CD4-positive, CD25-positive, alpha-beta regulatory T cell (primary cell): Measurements from ENCODE around the gene SLC27A1. TPM values are rescaled to one million over a fixed set of nuclear protein-coding genes. Genes with fewer than 3 reads are reported as not detected.

Experiments
- ATAC-seq, 2 donors: fragments of 150-1000 bp; cut with Tn5 transposase; one replicate each; pipeline ENCODE4 v1.10.0; 2021; ENCODE audit warnings: low read depth in 2 of 2, moderate number of reproducible peaks in 2 of 2, moderate library complexity in 1 of 2
- DNase-seq, 3 donors: peaks; one replicate each; pipeline versions ENCODE4 v3.0.0 to v3.0.0-alpha.2; 2012 to 2022; ENCODE audit warnings: mixed read lengths in 1 of 3
- H3K27ac ChIP-seq: one replicate; pipeline ENCODE4 v1.7.0; 2013; ENCODE audit warnings: mild to moderate bottlenecking, low read length; ENCODE audit not compliant: insufficient read depth, poor library complexity, severe bottlenecking
- H3K27me3 ChIP-seq: one replicate; pipeline ENCODE4 v1.7.0; 2013; ENCODE audit warnings: low read length; ENCODE audit not compliant: control insufficient read depth, insufficient read depth
- H3K36me3 ChIP-seq: one replicate; pipeline ENCODE4 v1.7.0; 2013; ENCODE audit warnings: mild to moderate bottlenecking, low read length, moderate library complexity; ENCODE audit not compliant: control insufficient read depth, insufficient read depth
- H3K4me1 ChIP-seq: 2 replicates; pipeline ENCODE4 v1.7.0; 2013; ENCODE audit warnings: mild to moderate bottlenecking, low read length; ENCODE audit not compliant: insufficient read depth, control insufficient read depth, poor library complexity, severe bottlenecking
- H3K4me3 ChIP-seq: one replicate; pipeline ENCODE4 v1.7.0; 2013; ENCODE audit warnings: low read depth, mild to moderate bottlenecking, low read length, moderate library complexity
- H3K9me3 ChIP-seq, 2 experiments: 1 replicate in 1 of 2; 2 replicates in 1 of 2; pipeline ENCODE4 v1.7.0; 2013; ENCODE audit warnings: low read length in 2 of 2, mild to moderate bottlenecking in 1 of 2, moderate library complexity in 1 of 2; ENCODE audit not compliant: control insufficient read depth in 2 of 2
- H3K27ac Mint-ChIP-seq, 3 donors: one replicate each; pipeline ENCODE4 v1.8.0; 2020 to 2022; ENCODE audit warnings: mild to moderate bottlenecking in 3 of 3, mixed read lengths in 3 of 3, moderate library complexity in 2 of 3
- H3K27me3 Mint-ChIP-seq: one replicate; pipeline ENCODE4 v1.8.0; 2022; ENCODE audit warnings: mild to moderate bottlenecking, mixed read lengths
- H3K36me3 Mint-ChIP-seq: one replicate; pipeline ENCODE4 v1.8.0; 2020; ENCODE audit warnings: mixed read lengths
- H3K4me1 Mint-ChIP-seq, 4 donors: one replicate each; pipeline ENCODE4 v1.8.0; 2020 to 2022; ENCODE audit warnings: mixed read lengths in 4 of 4, mild to moderate bottlenecking in 1 of 4
- H3K4me3 Mint-ChIP-seq, 4 donors: one replicate each; pipeline ENCODE4 v1.8.0; 2020 to 2022; ENCODE audit warnings: mild to moderate bottlenecking in 4 of 4, mixed read lengths in 4 of 4, moderate library complexity in 3 of 4
- H3K9me3 Mint-ChIP-seq, 7 donors: one replicate each; pipeline ENCODE4 v1.8.0; 2020 to 2022; ENCODE audit warnings: mixed read lengths in 7 of 7, mild to moderate bottlenecking in 3 of 7, moderate library complexity in 2 of 7
- polyA plus RNA-seq, 4 donors: library from polyadenylated mRNA; unstranded; fragments of 300-500 nt; fragmentation: Illumina TruSeq; gene quantifications; one replicate each; pipeline ENCODE4 v1.2.3, GENCODE V29; 2021
- total RNA-seq: library from RNA; stranded (reverse); gene quantifications from one replicate; pipeline ENCODE4 v1.2.3, GENCODE V29; 2022

Gene SLC27A1
- total and polyA plus RNA-seq, 5 donors from 2014 or later: 3.9 to 5.2 (median 4.2) TPM

GRCh38 chr19:17520865-17521264 is 50.5 kb downstream of the SLC27A1 start:
- Mint-ChIP-seq H3K9me3 (peaks cover 0 to 5% (median 0%) of the 10 kb centered on the region in 7 donors), H3K27me3 (peaks cover 7% of the 10 kb centered on the region), H3K27ac (no peak overlapping the region), H3K4me1 (peaks cover 0 to 28% (median 15%) of the 10 kb centered on the region in 4 donors), H3K4me3 (no peak overlapping the region), H3K36me3 (peaks cover 3% of the 10 kb centered on the region)
- no peak overlapping the region for H3K27ac ChIP-seq
- peaks cover 9 to 13% of the 10 kb centered on the region in 2 experiments for H3K9me3 ChIP-seq
- H3K36me3 ChIP-seq: peaks cover 16% of the 10 kb centered on the region
- no peak for DNase-seq
- peaks cover 16% of the 10 kb centered on the region for H3K4me1 ChIP-seq
- H3K4me3 ChIP-seq: no peak overlapping the region
- H3K27me3 ChIP-seq: no peaks in the 10 kb centered on the region
- ATAC-seq: no peak

DNA sequence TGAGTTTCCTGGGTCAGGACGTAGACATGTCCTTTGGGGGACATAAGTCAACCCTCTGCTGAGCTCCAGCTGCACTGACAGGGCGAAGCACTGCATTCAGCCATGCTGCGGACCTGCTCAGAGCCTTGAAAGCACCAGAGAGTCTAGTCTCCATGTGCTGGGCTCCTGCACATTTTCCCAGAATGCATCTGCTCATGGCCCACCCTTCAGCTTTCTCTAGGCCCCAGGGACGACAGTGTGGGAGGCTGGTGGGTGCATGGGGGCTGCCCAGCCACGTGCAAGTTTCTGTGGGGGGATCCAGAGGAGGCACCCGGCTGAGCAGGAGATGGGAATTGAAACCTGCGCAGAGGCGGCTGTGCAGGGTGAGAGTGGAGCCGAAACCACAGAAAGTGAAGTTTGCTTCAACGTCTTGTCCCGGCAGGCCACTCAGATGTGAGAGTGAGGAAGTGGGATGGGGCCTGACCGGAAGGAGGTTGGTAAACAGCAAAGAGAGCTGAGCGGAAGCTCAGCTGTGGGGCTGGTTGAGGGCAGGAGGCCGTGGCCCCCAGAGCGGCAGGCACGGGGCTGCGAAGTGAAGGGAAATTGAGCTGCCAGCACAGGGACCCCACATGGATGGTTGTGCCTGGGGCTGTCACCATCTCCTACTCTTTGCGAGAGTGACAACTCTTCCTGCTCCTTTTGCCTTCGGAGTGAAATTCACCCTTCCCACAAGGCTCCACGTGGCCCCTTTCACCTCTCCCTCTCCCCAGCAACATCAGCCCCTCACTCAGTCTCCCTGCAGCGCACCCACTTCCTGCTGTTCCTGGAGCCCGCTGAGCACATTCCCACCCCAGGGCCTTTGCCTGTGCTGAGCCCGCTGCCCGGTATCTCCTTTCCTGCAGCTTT is 52.9 kb downstream of the SLC27A1 start:
- Histone ChIP-seq H3K4me3 (no peak overlapping the region), H3K4me1 (peaks cover 16% of the 10 kb centered on the region), H3K36me3 (no peaks in the 10 kb centered on the region), H3K27me3 (no peaks in the 10 kb centered on the region), H3K9me3 (peaks cover under 1 to 3% of the 10 kb centered on the region in 2 experiments), H3K27ac (peak overlapping the region; percentile 43)
- Mint-ChIP-seq H3K36me3 (no peaks in the 10 kb centered on the region), H3K27ac (peak overlapping the region; percentile 81 to 90 (median 90)), H3K9me3 (no peaks in the 10 kb centered on the region), H3K27me3 (peaks cover 12% of the 10 kb centered on the region), H3K4me1 (peaks cover 0 to 32% (median 15%) of the 10 kb centered on the region in 4 donors), H3K4me3 (peak overlapping the region in 2 of 4 donors; percentile 71 to 80)
- peak in 2 of 3 donors; percentile 17 to 83 for DNase-seq
- ATAC-seq: peak; percentile 75 to 77

GRCh38 chr19:17524651-17525050 is 54.3 kb downstream of the SLC27A1 start:
- no peak for ATAC-seq
- Histone ChIP-seq H3K36me3 (no peaks in the 10 kb centered on the region), H3K9me3 (peaks cover 0 to 6% of the 10 kb centered on the region in 2 experiments), H3K27ac (no peak overlapping the region), H3K4me3 (no peak overlapping the region), H3K4me1 (peaks cover 16% of the 10 kb centered on the region), H3K27me3 (peaks cover 6% of the 10 kb centered on the region)
- DNase-seq: no peak
- Mint-ChIP-seq H3K36me3 (no peaks in the 10 kb centered on the region), H3K4me3 (no peak overlapping the region), H3K9me3 (peaks cover 0 to 7% (median 0%) of the 10 kb centered on the region in 7 donors), H3K27ac (peak overlapping the region in 2 of 3 donors; percentile 38 to 81), H3K27me3 (peaks cover 15% of the 10 kb centered on the region), H3K4me1 (peaks cover 0 to 32% (median 15%) of the 10 kb centered on the region in 4 donors)

DNA sequence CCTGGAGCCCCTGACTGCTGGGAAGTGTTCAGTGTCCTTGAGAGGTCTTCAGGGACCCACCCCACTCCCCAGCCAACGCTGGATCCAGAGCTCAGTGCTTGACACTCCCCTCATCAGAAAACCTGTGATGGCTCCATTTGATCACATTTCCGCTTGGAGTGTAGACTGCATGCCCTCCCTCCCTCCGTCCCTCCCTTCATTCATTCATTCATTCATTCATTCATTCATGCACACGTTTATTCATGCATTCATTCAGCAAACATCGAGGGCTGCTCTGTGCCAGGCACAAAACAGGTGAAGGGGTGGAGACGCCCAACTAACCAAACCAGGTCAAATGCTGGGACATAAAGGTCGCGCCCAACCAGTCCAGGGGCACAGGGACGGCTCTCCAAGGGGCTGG is 54.8 kb downstream of the SLC27A1 start:
- no peak for DNase-seq
- Mint-ChIP-seq H3K4me3 (no peak overlapping the region), H3K9me3 (peaks cover 0 to 7% (median 0%) of the 10 kb centered on the region in 7 donors), H3K36me3 (no peaks in the 10 kb centered on the region), H3K27me3 (peaks cover 17% of the 10 kb centered on the region), H3K27ac (no peak overlapping the region), H3K4me1 (peaks cover 0 to 32% (median 15%) of the 10 kb centered on the region in 4 donors)
- H3K27me3 ChIP-seq: peaks cover 6% of the 10 kb centered on the region
- H3K27ac ChIP-seq: no peak overlapping the region
- no peaks in the 10 kb centered on the region for H3K36me3 ChIP-seq
- peaks cover 0 to 6% of the 10 kb centered on the region in 2 experiments for H3K9me3 ChIP-seq
- H3K4me1 ChIP-seq: peaks cover 16% of the 10 kb centered on the region
- no peak for ATAC-seq
- no peak overlapping the region for H3K4me3 ChIP-seq

DNA sequence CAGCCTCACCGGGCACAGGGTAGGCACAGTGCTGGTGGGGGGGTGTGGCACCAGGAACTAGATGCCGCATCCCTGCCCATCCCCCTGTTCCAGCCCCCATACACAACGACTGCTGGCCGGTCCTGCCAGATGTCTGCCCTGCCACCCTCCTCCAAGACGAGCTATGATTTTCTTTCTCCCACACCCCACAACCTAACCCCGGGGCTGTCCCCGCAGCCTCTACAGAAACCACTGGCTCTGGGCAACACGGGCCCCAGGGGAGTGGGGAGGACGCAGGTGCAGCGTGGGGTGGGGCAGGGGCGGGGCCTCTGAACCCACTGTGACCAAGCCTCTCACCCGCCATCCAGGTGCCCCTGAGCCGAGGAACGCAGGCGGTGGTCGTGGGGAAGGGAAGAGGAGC is 56.6 kb downstream of the SLC27A1 start:
- H3K4me3 ChIP-seq: no peak overlapping the region
- no peaks in the 10 kb centered on the region for H3K36me3 ChIP-seq
- Mint-ChIP-seq H3K9me3 (peaks cover 0 to 7% (median 0%) of the 10 kb centered on the region in 7 donors), H3K4me3 (no peak overlapping the region), H3K27me3 (peaks cover 17% of the 10 kb centered on the region), H3K27ac (no peak overlapping the region), H3K36me3 (no peaks in the 10 kb centered on the region), H3K4me1 (peaks cover 0 to 32% (median 15%) of the 10 kb centered on the region in 4 donors)
- peak in 1 of 2 donors; percentile 47 for ATAC-seq
- peaks cover 16% of the 10 kb centered on the region for H3K4me1 ChIP-seq
- peaks cover 0 to 6% of the 10 kb centered on the region in 2 experiments for H3K9me3 ChIP-seq
- no peak for DNase-seq
- peaks cover 6% of the 10 kb centered on the region for H3K27me3 ChIP-seq
- no peak overlapping the region for H3K27ac ChIP-seq

- no peaks in the 10 kb centered on the region for H3K36me3 Mint-ChIP-seq
- peaks cover 17% of the 10 kb centered on the region for H3K27me3 Mint-ChIP-seq
- DNase-seq (no peak), ATAC-seq (no peak)
- peaks cover 0 to 7% (median 0%) of the 10 kb centered on the region in 7 donors for H3K9me3 Mint-ChIP-seq
- Histone ChIP-seq H3K27ac (no peak overlapping the region), H3K4me1 (peaks cover 16% of the 10 kb centered on the region), H3K36me3 (no peaks in the 10 kb centered on the region), H3K4me3 (no peak overlapping the region), H3K27me3 (peaks cover 6% of the 10 kb centered on the region), H3K9me3 (peaks cover 0 to 6% of the 10 kb centered on the region in 2 experiments)
- no peak overlapping the region for H3K27ac Mint-ChIP-seq
- H3K4me1 Mint-ChIP-seq: peaks cover 0 to 30% (median 15%) of the 10 kb centered on the region in 4 donors
- H3K4me3 Mint-ChIP-seq: no peak overlapping the region
Measured at GRCh38 chr19:17527326-17527725, 57.0 kb downstream of the SLC27A1 start.

- Mint-ChIP-seq H3K27ac (no peak overlapping the region), H3K36me3 (no peaks in the 10 kb centered on the region), H3K9me3 (peaks cover 0 to 7% (median 0%) of the 10 kb centered on the region in 7 donors), H3K4me3 (no peak overlapping the region), H3K27me3 (peaks cover 10% of the 10 kb centered on the region), H3K4me1 (peaks cover 0 to 17% (median 5%) of the 10 kb centered on the region in 4 donors)
- Histone ChIP-seq H3K4me1 (peaks cover 5% of the 10 kb centered on the region), H3K4me3 (no peak overlapping the region), H3K36me3 (no peaks in the 10 kb centered on the region), H3K27me3 (peaks cover 6% of the 10 kb centered on the region), H3K9me3 (peaks cover 0 to 6% of the 10 kb centered on the region in 2 experiments), H3K27ac (no peak overlapping the region)
- ATAC-seq (no peak), DNase-seq (no peak)
Measured at GRCh38 chr19:17528610-17529009, 58.3 kb downstream of the SLC27A1 start.
